HG03565 (cell line): ENCODE data around the gene C21orf58.
"Not testable (repeated sequence)": the region's sequence is repeated elsewhere in the genome, so short reads cannot be mapped to it uniquely, and the experiment has no call there.

ENCODE experiments used
- ATAC-seq: cut with Tn5 transposase; IDR thresholded peaks from one replicate; pipeline ENCODE4 v1.9.1; 2021; ENCODE audit warnings: mild to moderate bottlenecking, moderate library complexity; ENCODE audit not compliant: unreplicated experiment

The C21orf58 gene

DNA sequence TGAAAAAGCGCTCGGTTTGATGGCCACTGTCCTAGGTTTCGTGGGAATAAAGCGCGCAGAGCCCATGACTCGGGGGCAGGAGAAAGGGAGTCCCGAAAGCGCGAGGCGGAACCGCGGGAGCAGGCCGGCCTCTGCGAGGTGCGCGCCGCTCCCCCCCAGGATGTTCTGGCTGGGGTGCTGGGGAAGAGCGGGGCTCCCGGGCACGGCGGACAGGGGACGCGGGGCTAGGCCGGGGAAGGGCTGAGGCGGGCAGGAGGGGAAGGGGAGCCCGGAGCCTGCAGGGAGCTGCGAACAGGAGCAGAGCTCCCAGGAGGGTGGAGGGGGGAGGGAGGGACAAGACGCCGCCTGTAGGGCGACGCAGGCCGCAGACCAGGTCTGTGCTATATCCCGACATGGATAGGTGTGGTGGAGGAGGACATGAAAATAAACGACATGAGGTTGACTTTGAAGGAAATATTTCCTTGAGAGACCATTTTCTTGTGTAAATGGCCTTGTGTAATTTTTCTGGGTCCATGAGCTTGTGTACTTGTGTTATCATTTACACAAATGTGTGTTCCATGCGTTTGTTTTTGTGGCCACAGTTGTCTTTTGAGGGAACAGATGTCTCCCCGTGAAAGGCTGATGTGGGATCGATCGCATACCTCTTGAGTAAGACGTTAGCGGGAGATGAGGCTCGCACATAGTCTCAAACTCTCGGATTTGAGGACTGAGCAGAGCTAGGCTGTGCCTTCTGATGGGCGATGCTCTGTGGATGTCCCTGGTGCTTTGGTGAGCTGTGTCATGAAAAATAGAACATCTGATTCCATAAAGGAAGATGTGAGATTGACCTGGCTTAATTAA, 1.6 kb upstream of the C21orf58 start:
- ATAC-seq = no peak

- peak; percentile 34 for ATAC-seq
These were observed 861 bp upstream of the C21orf58 start for GRCh38 chr21:46324390-46325072.

GRCh38 chr21:46323227-46323709, 402 bp downstream of the C21orf58 start:
- no peak for ATAC-seq

DNA sequence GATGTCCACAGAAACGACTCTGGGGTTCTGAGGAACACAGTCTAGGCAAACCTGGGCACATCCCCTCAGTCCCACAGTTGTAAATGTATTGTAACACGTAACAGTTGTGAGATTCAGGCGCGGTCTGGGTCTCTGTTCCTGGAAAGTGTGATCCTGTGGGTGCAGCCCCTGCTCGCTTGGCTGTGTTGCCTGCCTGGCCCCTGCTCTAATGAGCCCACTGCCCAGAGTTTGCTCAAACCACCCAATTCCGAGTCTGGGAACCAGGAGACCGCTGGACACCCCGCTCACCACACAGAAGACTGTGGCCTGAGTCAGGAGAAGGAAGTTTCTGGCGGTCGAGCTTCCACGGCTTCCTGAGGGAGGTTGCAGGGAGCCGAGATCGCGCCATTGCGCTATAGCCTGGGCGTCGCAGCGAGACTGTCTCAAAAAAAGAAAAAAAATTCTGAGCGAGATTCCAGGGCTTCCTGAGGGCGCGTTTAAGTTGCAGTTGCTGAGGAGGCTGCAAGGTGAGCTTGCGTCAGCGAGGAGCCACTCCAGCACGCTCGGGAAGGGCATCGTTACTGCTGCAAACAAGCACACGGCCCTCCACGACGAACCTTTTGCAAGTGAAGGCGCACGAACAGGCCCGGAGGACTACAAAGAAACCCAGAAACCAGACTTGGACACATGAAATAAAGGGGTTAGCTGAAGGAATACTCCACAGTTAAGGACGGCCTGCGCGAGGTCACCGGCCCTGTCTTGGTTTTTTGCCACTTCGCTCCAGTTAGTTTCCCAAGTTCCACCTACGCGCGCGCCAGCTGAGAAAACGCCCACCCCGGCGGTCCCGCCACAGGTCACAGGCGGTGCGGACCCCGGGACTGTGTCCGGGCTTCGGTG, 1.1 kb downstream of the C21orf58 start:
- no peak for ATAC-seq

DNA sequence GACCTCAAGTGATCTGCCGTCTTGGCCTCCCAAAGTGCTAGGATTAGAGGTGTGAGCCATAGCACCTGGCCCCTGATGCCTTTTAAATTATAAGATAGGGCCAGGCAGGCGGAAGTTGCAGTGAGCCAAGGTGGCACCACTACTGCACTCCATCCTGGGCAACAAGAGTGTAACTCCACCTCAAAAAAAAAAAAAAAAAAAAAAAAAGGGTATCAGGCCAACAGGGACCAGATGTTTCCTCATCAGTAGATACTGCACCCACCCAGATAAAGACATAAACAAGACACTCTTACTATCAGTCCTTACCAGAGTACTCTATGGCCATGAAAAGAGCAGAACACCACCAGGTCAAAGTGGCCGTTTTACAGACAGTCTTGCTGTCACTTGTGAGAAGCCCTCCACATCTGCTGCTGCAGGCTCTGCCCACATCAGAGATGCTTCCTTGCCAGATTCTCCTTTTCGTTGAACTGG, 3.3 kb downstream of the C21orf58 start:
- no peak for ATAC-seq

- no peak for ATAC-seq
These were observed 4.5 kb downstream of the C21orf58 start for GRCh38 chr21:46319186-46319585.

- ATAC-seq = no peak
These were observed 5.2 kb downstream of the C21orf58 start for GRCh38 chr21:46318464-46318845.

- no peak for ATAC-seq
These were observed 5.8 kb downstream of the C21orf58 start for GRCh38 chr21:46317710-46318463.

DNA sequence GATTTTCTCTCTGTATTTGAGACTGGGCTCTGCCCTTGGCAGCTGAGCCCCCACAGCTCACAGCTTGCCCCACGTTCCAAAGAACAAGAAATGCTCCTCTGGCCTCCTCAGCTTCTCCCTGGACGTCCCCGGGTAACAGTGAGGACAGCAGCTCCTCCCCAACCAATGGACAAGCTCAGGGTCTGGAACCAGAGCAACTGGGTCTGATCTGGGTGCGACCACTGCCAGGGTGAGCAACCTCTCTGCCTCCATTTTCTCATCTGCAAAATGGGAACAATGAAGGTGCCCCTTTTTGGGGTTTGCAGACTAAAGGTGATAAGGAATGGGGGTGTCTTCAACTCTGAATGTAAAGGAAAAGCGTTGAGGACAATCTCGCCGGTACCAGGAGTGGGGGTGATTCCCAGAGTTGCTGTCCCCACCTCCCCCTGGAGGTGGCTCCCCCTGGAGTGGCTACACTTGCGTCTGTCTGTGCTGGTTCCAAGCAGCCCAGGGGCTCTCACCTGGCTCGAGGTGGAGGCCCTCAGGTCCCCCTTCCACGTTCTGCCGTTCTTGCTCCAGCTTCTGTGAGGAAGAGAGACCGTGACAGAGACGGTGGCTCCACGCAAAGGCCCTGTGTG, 6.9 kb downstream of the C21orf58 start:
- ATAC-seq = no peak

GRCh38 chr21:46314441-46315020, 9.1 kb downstream of the C21orf58 start:
- no peak for ATAC-seq

DNA sequence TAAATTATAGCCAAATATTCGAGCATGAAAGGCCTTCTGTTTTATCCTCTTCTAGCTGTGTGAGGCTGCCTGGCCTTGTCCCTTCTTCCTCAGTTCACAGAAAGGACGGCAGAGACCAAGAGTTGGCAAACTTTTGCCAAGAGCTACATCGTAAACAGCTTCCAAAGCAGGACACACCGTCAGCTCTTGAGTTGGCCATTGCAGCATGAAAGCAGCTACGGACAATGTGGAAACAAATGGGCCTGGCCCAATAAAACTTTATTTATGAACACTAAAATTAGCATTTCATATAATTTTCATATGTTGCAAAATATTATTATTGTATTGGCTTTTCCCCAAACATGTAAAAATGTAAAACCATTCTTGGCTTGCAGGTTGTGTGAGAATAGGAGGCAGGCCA, 10.7 kb downstream of the C21orf58 start:
- no peak for ATAC-seq

DNA sequence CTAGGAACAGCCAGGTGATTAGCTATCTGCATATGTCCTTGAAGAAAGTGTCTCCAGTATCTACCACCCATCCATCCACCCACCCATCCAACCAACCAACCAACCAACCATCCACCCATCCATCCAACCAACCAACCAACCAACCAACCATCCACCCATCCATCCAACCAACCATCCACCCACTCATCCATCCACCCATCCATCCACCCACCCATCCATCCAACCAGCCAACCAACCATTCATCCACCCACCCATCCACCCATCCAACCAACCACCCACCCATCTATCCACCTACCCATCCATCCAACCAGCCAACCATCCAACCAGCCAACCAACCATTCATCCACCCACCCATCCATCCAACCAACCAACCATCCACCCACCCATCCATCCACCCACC, 12.1 kb downstream of the C21orf58 start:
- ATAC-seq = no peak

DNA sequence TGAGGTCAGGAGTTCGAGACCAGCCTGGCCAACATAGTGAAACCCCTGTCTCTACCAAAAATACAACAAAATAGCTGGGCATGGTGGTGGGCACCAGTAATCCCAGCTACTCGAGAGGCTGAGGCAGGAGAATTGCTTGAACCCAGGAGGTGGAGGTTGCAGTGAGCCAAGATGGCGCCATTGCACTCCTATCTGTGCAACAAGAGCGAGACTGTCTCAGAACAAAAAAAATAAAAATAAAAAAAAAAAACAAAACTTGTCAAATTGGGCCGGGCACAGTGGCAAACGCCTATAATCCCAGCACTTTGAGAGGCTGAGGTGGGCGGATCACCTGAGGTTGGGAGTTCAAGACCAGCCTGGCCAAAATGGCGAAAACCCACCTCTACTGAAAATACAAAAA, 13.4 kb downstream of the C21orf58 start:
- ATAC-seq = not testable (repeated sequence)

DNA sequence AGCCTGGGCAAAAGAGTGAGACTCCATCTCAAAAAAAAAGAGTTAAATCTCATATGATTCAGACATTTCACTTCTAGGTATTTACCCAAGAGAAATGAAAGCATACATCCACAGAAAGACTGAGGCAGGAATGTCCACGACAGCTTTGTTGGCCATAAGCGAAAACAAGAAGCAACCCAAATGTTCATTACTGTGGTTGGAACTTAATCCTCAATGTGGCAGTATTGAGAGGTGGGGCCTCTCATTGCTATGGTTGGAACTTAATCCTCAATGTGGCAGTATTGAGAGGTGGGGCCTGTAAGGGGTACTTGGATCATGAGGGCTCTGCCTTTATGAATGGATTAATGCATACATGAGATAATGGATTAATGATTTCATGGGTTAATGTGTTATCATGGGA, 15.2 kb downstream of the C21orf58 start:
- no peak for ATAC-seq

- no peak for ATAC-seq
These were observed 16.0 kb downstream of the C21orf58 start for GRCh38 chr21:46307625-46308024.

GRCh38 chr21:46304955-46305354, 18.7 kb downstream of the C21orf58 start:
- no peak for ATAC-seq

DNA sequence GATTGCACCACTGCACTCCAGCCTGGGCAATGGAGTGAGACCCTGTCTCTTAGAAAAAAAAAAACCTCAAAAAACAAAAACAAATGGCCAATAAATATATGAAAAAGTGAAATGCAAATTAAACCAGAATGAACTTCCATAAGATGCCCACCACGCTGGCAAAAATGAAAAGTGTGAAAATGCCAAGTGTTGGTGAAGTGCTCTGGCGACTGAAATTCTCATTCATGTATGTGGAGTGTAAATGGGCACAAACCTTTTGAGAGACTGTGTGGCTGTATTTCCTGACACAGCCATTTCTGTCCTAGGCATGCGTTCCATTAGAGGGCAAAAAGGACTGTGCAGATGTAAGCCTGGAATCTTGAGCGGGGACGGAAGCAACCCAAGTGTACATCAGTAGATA, 19.2 kb downstream of the C21orf58 start:
- no peak for ATAC-seq

GRCh38 chr21:46301759-46302158, 21.9 kb downstream of the C21orf58 start:
- ATAC-seq = no peak

- ATAC-seq = no peak
These were observed 24.5 kb downstream of the C21orf58 start for GRCh38 chr21:46299167-46299566.
